Retinal pigment epithelial cell (primary cell): ENCODE data around the gene ANO7.

Experiments
- DNase-seq: peaks from one replicate; pipeline ENCODE4 v3.0.0-alpha.2; 2010; ENCODE audit warnings: low read depth
- H3K4me3 ChIP-seq: 2 replicates; pipeline ENCODE4 v1.5.1; 2011; ENCODE audit warnings: mild to moderate bottlenecking, low read length, control low read depth, moderate library complexity
- CTCF ChIP-seq: conservative IDR thresholded peaks from 2 replicates; pipeline ENCODE4 v1.5.1; 2011; ENCODE audit warnings: low read depth, low read length, control low read depth, inconsistent platforms

Gene ANO7

GRCh38 chr2:241257419-241258032, 69.0 kb downstream of the ANO7 start:
- peak; percentile 23 for TF ChIP-seq CTCF
- DNase-seq: no peak
- no peak overlapping the region for H3K4me3 ChIP-seq

- DNase-seq: no peak
- no peak overlapping the region for H3K4me3 ChIP-seq
- no peak for TF ChIP-seq CTCF
Observed at GRCh38 chr2:241258505-241259280, 70.2 kb downstream of the ANO7 start.

- no peak for TF ChIP-seq CTCF
- DNase-seq: no peak
- no peak overlapping the region for H3K4me3 ChIP-seq
Observed at GRCh38 chr2:241260911-241261310, 72.4 kb downstream of the ANO7 start.

- DNase-seq: no peak
- no peak overlapping the region for H3K4me3 ChIP-seq
- TF ChIP-seq CTCF: no peak
Observed at GRCh38 chr2:241261628-241262027, 73.2 kb downstream of the ANO7 start.

- TF ChIP-seq CTCF: no peak
- no peak overlapping the region for H3K4me3 ChIP-seq
- DNase-seq: no peak
Observed at GRCh38 chr2:241263061-241263460, 74.6 kb downstream of the ANO7 start.

GRCh38 chr2:241265506-241265905, 77.0 kb downstream of the ANO7 start:
- H3K4me3 ChIP-seq: no peak overlapping the region
- no peak for DNase-seq
- TF ChIP-seq CTCF: no peak

- DNase-seq: no peak
- TF ChIP-seq CTCF: no peak
Observed at GRCh38 chr2:241267249-241268067, 79.0 kb downstream of the ANO7 start.

More at GRCh38 chr2:241267249-241268067, 79.0 kb downstream of the ANO7 start:
- no peak overlapping the region for H3K4me3 ChIP-seq
